IPS DF 4.7 (cell line): ENCODE measurements around the gene CACNA1I.

Source experiments
- DNase-seq: peaks from one replicate; pipeline ENCODE4 v3.0.0-alpha.2; 2013; ENCODE audit warnings: low spot score; ENCODE audit errors: extremely low read depth

Gene CACNA1I

GRCh38 chr22:39568278-39568981 lies 2.1 kb upstream of the CACNA1I start:
- no peak for DNase-seq

- no peak for DNase-seq
Measured at GRCh38 chr22:39569066-39569465, 1.5 kb upstream of the CACNA1I start.

GRCh38 chr22:39570226-39570625 lies 327 bp upstream of the CACNA1I start:
- DNase-seq = no peak

GRCh38 chr22:39571538-39571937 lies 985 bp downstream of the CACNA1I start:
- no peak for DNase-seq

GRCh38 chr22:39574779-39575551 lies 4.4 kb downstream of the CACNA1I start:
- DNase-seq = no peak

- no peak for DNase-seq
Measured at GRCh38 chr22:39575552-39575825, 4.9 kb downstream of the CACNA1I start.

- DNase-seq = no peak
Measured at GRCh38 chr22:39576027-39576426, 5.5 kb downstream of the CACNA1I start.

- no peak for DNase-seq
Measured at GRCh38 chr22:39577366-39577765, 6.8 kb downstream of the CACNA1I start.

- no peak for DNase-seq
Measured at GRCh38 chr22:39577900-39578299, 7.3 kb downstream of the CACNA1I start.

- no peak for DNase-seq
Measured at GRCh38 chr22:39580006-39580441, 9.5 kb downstream of the CACNA1I start.

- no peak for DNase-seq
Measured at GRCh38 chr22:39580795-39581194, 10.2 kb downstream of the CACNA1I start.

GRCh38 chr22:39581303-39581702 lies 10.8 kb downstream of the CACNA1I start:
- no peak for DNase-seq

GRCh38 chr22:39583066-39583667 lies 12.6 kb downstream of the CACNA1I start:
- DNase-seq = no peak

GRCh38 chr22:39589875-39590274 lies 19.3 kb downstream of the CACNA1I start:
- DNase-seq = no peak

GRCh38 chr22:39592081-39593065 lies 21.8 kb downstream of the CACNA1I start:
- DNase-seq = no peak

GRCh38 chr22:39593066-39593930 lies 22.7 kb downstream of the CACNA1I start:
- DNase-seq = no peak

- no peak for DNase-seq
Measured at GRCh38 chr22:39593931-39594285, 23.4 kb downstream of the CACNA1I start.

- DNase-seq = no peak
Measured at GRCh38 chr22:39594411-39594810, 23.9 kb downstream of the CACNA1I start.

- DNase-seq = no peak
Measured at GRCh38 chr22:39595622-39596172, 25.1 kb downstream of the CACNA1I start.

- DNase-seq = no peak
Measured at GRCh38 chr22:39596601-39597000, 26.0 kb downstream of the CACNA1I start.
